GM19240 (cell line): ENCODE data around the gene P4HB.

Source experiments
- DNase-seq: peaks from one replicate; pipeline ENCODE4 v3.0.0; 2011; ENCODE audit warnings: low spot score; ENCODE audit not compliant: insufficient read length

Gene P4HB

DNA sequence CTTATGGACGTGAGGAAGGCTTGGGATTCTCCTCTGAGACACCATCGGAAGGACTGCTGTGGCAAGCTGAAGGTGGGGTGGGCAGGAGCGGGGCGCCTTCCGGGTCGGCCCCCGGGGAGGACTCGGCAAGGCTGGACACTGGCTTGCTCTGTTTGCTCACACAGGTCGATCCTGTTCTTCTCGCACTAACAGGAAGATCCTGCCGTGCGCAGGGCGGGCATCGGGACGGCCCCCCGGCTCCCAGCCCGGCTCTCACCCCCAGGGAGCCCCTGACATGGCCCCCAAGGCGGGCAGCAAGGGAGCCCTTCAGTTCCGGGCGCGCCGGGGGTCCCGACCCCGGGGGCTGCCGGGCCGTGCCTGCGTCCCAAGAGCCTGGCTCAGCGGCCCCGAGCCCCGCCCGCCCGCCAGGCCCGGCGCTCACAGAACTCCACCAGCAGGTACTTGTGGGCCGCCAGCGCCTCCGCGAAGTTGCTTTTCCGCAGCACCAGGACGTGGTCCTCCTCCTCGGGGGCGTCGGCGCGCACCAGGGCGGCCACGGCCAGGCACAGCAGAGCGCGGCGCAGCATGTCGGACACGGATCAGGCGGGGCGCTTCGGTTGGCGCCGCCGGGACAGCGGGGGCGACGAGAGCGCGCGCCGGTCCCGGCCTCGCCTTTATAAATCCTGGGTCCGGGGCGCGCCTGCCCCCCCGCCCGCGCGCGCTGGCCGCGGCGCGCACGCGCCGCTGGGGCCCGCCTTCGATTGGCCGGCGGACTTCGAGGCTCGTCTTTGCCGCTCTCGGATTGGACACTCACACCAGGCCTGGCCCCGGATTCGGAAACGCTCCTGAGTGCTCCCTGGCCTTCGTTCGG, at the start of gene P4HB:
Gene P4HB (minus strand): TSS at position 630 of the 850 bp plus-strand sequence. CDS start 64 bp downstream, at position 566.
- no peak for DNase-seq

DNA sequence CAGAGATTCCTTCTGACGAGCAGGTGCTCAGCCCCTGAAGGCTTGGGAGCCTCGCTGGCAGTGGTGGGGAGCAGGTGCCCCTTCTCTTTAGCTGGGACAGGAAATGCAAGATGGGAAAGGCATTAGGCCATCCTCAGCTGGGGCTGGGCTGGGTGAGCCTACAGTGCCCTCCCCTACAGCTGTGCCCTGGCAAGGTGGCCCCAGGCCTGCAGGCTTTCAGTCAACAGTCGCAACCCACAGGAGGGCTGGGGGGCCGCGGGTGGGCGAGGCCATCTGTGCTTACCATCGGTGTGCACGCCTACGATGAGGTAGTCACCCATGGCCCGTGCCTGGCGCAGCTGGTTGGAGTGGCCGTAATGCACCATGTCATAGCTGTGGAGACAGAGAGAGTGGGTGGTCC, 48.9 kb upstream of the P4HB start:
- no peak for DNase-seq

GRCh38 chr17:81908793-81909192, 48.5 kb upstream of the P4HB start:
- DNase-seq, result no peak

- DNase-seq, result no peak
Observed at GRCh38 chr17:81907219-81908145, 47.1 kb upstream of the P4HB start.

GRCh38 chr17:81906476-81907218, 46.3 kb upstream of the P4HB start:
- DNase-seq, result no peak

DNA sequence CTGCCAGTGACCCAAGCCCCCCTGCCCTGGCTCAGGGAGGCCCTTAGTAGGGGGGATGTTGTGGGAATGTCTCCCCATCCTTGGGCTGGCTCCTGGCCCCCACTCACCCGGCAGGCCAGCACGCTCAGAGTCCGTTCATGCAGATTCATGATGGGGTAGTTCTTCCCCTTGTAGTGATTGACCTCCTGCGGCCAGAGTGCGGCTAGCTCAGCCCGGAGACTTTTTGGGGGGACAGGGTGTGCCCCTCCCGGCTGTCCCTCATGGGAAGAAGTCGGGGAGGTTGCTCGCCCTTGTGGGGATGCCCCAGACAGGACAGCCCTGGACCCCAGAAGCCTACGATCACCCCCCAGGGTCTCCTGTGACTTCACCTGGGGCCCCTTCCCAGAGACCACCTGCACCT, 45.7 kb upstream of the P4HB start:
- DNase-seq, result no peak

- DNase-seq, result no peak
Observed at GRCh38 chr17:81905424-81905875, 45.1 kb upstream of the P4HB start.

DNA sequence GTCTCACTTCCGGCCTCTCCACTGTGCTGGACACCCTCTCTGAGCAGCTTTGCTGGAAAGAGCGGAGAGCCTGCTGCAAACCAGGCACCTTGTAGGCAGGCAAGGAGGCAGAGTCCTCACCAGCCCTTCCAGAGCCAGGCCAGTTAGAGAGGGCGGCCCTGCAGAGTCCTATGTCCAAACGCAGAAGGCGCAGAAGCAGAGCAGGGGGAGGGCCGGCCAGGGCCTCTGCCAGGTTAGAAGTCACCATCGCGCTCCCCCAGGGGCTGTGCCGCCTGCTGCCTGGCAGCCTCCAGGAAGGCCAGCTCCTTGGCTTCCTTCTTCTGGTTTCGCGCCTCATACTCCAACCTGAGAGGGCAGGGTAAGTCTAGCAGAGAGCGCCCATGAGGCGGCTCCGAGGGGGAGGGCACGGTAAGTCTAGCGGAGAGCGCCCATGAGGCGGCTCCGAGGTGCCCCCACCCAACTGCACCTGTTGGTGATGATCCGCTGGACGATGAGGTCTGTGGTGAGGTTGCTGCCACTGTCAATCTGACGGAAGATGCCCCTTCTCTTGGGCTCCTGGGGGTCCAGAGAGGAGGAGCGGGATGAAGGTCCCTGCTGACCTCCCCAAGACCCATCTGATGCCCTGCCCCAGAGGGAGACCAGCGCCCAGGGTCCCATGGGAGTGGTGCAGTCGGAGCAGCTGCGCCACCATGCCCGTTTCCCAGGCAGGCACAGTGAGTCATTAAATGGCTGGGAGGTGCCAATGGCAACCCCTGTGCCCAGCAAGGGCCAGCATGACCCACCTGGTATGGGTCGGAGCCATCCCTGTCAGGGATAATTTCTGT, 44.5 kb upstream of the P4HB start:
- DNase-seq, result no peak

GRCh38 chr17:81903896-81904599, 43.7 kb upstream of the P4HB start:
- no peak for DNase-seq

DNA sequence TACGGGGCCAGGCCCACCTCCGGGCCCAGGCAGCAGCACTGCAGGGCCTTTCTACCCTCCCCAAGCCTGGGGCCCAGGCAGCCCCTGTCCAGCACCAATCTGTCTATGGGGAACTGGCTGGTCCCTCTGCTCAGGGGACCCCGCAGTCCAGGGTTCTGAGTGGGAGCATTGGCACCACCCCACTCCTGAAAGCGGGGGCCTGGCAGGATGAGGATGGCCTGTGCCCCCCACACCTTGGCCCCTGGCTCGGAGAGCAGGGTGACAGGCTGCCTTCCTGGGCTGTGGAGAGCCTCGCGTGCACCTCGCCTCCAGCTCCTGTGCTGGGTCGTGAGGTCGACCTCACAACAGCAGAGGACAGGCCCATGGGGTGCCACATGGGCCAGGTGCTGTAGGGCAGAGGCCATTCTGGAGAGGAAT, 43.1 kb upstream of the P4HB start:
- DNase-seq, result no peak

GRCh38 chr17:81902653-81903414, 42.5 kb upstream of the P4HB start:
- no peak for DNase-seq

DNA sequence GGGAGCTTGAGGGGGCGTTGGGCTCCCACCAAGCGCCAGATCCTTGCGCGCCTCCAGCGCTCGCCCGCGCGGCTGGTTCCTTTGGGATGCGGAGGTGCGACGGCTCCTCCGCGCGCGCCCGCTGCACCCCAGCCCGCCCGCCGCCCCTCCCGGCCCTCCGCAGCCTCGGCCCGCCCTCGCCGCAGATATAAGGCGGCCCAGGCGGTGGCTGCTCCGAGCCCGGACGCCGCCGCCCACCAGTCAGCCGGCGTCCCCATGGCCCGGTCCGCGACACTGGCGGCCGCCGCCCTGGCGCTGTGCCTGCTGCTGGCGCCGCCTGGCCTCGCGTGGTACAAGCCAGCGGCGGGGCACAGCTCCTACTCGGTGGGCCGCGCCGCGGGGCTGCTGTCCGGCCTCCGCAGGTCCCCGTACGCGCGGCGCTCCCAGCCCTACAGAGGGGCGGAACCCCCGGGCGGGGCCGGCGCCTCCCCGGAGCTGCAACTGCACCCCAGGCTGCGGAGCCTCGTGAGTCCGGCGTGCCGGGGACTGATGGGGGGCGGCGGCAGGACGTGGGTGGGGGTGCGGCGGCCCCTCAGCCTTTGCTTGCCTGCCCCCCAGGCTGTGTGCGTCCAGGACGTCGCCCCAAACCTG, 41.8 kb upstream of the P4HB start, which contains the start of gene NPB:
Gene NPB (plus strand): TSS at position 216 of the 630 bp plus-strand sequence. CDS start 40 bp downstream, at position 256.
- no peak for DNase-seq

- no peak for DNase-seq
Observed at GRCh38 chr17:81901167-81902022, 41.1 kb upstream of the P4HB start.

DNA sequence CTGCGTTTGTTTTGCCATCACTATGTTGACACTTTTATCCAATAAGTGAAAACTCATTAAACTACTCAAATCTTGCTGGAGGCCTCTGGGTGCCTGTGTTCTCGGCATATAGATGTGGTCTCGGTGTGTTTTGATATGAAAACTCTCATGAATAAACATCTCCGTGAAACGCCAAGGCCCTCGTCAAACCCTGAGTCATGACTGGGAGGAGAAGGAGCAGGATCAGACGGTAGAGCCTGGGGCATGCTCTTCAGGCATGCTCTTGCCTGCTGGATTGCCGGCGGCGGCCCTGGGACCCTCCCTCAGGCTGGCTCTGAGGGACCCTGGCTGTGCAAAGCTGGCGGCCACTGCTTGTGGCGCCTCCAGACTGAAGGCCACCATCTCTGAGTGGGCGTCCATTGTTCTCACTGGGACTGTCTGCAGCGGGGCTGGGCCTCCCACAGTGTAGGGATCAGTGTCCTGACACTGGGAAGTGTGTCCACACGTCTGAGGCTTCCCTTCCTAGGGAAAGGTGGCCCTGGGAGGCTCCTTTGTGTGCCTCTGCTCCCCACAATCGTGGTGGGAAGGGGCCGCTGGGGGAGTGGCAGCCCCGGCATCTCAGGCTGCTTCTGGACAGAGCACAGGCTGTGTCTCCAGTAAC, 40.0 kb upstream of the P4HB start:
- no peak for DNase-seq

- DNase-seq, result no peak
Observed at GRCh38 chr17:81899514-81900166, 39.3 kb upstream of the P4HB start.

DNA sequence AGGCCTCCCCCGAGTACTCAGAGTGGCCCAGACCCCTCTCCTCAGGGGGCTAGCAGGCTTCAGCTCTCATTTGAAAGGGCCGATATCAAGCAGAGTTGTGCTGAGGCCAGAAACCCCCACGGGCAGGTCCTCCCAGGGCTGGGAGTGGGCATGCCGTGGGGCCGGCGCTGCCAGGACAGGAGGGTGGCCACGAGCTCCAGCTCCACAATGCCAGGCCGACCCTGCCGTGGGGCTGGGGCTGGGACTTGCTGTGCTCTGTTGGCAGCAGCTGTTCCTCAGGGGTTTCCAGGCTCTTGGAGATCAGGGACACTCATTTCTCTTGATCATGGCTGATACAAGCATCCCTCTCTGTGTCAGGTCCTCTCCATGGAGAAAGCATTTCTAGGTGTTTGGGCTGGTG, 38.5 kb upstream of the P4HB start:
- DNase-seq, result no peak
